Liver (tissue), 9 donors: ENCODE measurements around the gene FRMPD1. TPM values are rescaled to one million over a fixed set of nuclear protein-coding genes. Genes with fewer than 3 reads are reported as not detected.

ENCODE experiments used
- DNase-seq: peaks from one replicate; pipeline ENCODE4 v3.0.0-alpha.2; 2017; ENCODE audit warnings: low spot score
- H3K27ac ChIP-seq, 2 donors: one replicate each; pipeline ENCODE4 v1.7.0; 2013; ENCODE audit warnings: inconsistent platforms in 2 of 2, low read length in 2 of 2, control low read depth in 1 of 2, low read depth in 1 of 2, mild to moderate bottlenecking in 1 of 2
- H3K27me3 ChIP-seq, 4 donors: one replicate each; pipeline versions ENCODE4 v1.6.1 to v1.7.0; 2013; ENCODE audit warnings: low read length in 3 of 4, inconsistent platforms in 1 of 4, mild to moderate bottlenecking in 1 of 4, moderate library complexity in 1 of 4; ENCODE audit not compliant: control insufficient read depth in 4 of 4, insufficient read depth in 4 of 4
- H3K36me3 ChIP-seq, 4 donors: one replicate each; pipeline versions ENCODE4 v1.6.1 to v1.7.0; 2013; ENCODE audit warnings: low read length in 3 of 4, mild to moderate bottlenecking in 3 of 4, low read depth in 1 of 4, moderate library complexity in 1 of 4; ENCODE audit not compliant: control insufficient read depth in 4 of 4, insufficient read depth in 3 of 4
- H3K4me1 ChIP-seq, 4 donors: one replicate each; pipeline versions ENCODE4 v1.6.1 to v1.7.0; 2013; ENCODE audit warnings: low read length in 3 of 4, mild to moderate bottlenecking in 3 of 4, moderate library complexity in 1 of 4; ENCODE audit not compliant: control insufficient read depth in 4 of 4, insufficient read depth in 4 of 4
- H3K4me3 ChIP-seq, 3 donors: one replicate each; pipeline versions ENCODE4 v1.6.1 to v1.7.0; 2013; ENCODE audit warnings: low read length in 3 of 3, control low read depth in 1 of 3, low read depth in 1 of 3, mild to moderate bottlenecking in 1 of 3
- H3K9ac ChIP-seq, 2 donors: one replicate each; pipeline ENCODE4 v1.7.0; 2013; ENCODE audit warnings: low read length in 2 of 2, mild to moderate bottlenecking in 2 of 2, moderate library complexity in 2 of 2, control low read depth in 1 of 2, low read depth in 1 of 2
- H3K9me3 ChIP-seq, 4 donors: one replicate each; pipeline versions ENCODE4 v1.6.1 to v1.7.0; 2013; ENCODE audit warnings: low read length in 3 of 4; ENCODE audit not compliant: control insufficient read depth in 4 of 4
- EGR1 ChIP-seq, 2 donors: IDR thresholded peaks; 2 replicates each; pipeline ENCODE4 v1.6.1; 2016 to 2018; ENCODE audit warnings: antibody characterized with exemption in 2 of 2, low read depth in 2 of 2
- FOXA1 ChIP-seq: IDR thresholded peaks from 2 replicates; pipeline ENCODE4 v1.6.1; 2016; ENCODE audit warnings: antibody characterized with exemption
- FOXA2 ChIP-seq: IDR thresholded peaks from 2 replicates; pipeline ENCODE4 v1.6.1; 2016; ENCODE audit warnings: antibody characterized with exemption
- GABPA ChIP-seq, 2 donors: IDR thresholded peaks in 1 of 2; conservative IDR thresholded peaks in 1 of 2; 2 replicates each; pipeline ENCODE4 v1.6.1; 2016; ENCODE audit warnings: antibody characterized with exemption in 2 of 2, mild to moderate bottlenecking in 1 of 2, moderate library complexity in 1 of 2
- HNF4A ChIP-seq, 2 donors: conservative IDR thresholded peaks; 2 replicates each; pipeline ENCODE4 v1.6.1; 2016; ENCODE audit warnings: antibody characterized with exemption in 2 of 2, mild to moderate bottlenecking in 2 of 2
- HNF4G ChIP-seq: IDR thresholded peaks from 2 replicates; pipeline ENCODE4 v1.6.1; 2016; ENCODE audit warnings: antibody characterized with exemption
- JUND ChIP-seq, 2 donors: IDR thresholded peaks; 2 replicates each; pipeline ENCODE4 v1.6.1; 2016; ENCODE audit warnings: antibody characterized with exemption in 2 of 2
- MAX ChIP-seq: IDR thresholded peaks from 2 replicates; pipeline ENCODE4 v1.6.1; 2016; ENCODE audit warnings: antibody characterized with exemption
- NR2F2 ChIP-seq: IDR thresholded peaks from 2 replicates; pipeline ENCODE4 v1.6.1; 2016; ENCODE audit warnings: antibody characterized with exemption
- RAD21 ChIP-seq, 2 donors: IDR thresholded peaks; 2 replicates each; pipeline ENCODE4 v1.6.1; 2016; ENCODE audit warnings: antibody characterized with exemption in 2 of 2, mild to moderate bottlenecking in 2 of 2
- REST ChIP-seq: IDR thresholded peaks from 2 replicates; pipeline ENCODE4 v1.6.1; 2016; ENCODE audit warnings: antibody characterized with exemption, mild to moderate bottlenecking
- RXRA ChIP-seq, 2 donors: IDR thresholded peaks; 2 replicates each; pipeline ENCODE4 v1.6.1; 2017 to 2018; ENCODE audit warnings: antibody characterized with exemption in 2 of 2, mild to moderate bottlenecking in 1 of 2
- SP1 ChIP-seq: IDR thresholded peaks from 2 replicates; pipeline ENCODE4 v1.6.1; 2018; ENCODE audit warnings: antibody characterized with exemption, mild to moderate bottlenecking
- TAF1 ChIP-seq: conservative IDR thresholded peaks from 2 replicates; pipeline ENCODE4 v1.6.1; 2016; ENCODE audit warnings: antibody characterized with exemption, mild to moderate bottlenecking
- YY1 ChIP-seq: IDR thresholded peaks from 2 replicates; pipeline ENCODE4 v1.6.1; 2016; ENCODE audit warnings: antibody characterized with exemption, mild to moderate bottlenecking
- ZBTB33 ChIP-seq: IDR thresholded peaks from 2 replicates; pipeline ENCODE4 v1.6.1; 2016; ENCODE audit warnings: antibody characterized with exemption
- WGBS: extraction: QIAGEN DNeasy Blood & Tissue Kit; methylation state at CpG from one replicate; pipeline ENCODE4 v1.1.7; 2013; 5-methylcytosine and 5-hydroxymethylcytosine counted together
- polyA plus RNA-seq, 2 donors: library from polyadenylated mRNA; stranded (reverse) in 1 of 2; unstranded in 1 of 2; fragments of 200-250 nt in 1 of 2; fragments of >200 nt in 1 of 2; fragmentation: Nextera tagmentation in 1 of 2; extraction: Ambion mirVana in 1 of 2; gene quantifications; one replicate each; pipeline versions ENCODE4 v1.2.1 to v1.2.3, GENCODE V29; 2013 to 2015
- total RNA-seq, 2 donors: library from RNA; depleted of rRNA; stranded (reverse); fragments of >200 nt; gene quantifications; one replicate each; pipeline ENCODE4 v1.2.3, GENCODE V29; 2014
- TF ChIP-seq, protein P1 (sequence below): fragments of 150-350 bp; IDR thresholded peaks from 2 replicates; pipeline ENCODE4 v1.5.1; 2017; ENCODE audit warnings: improper control_type of control experiment, low read depth, low read length; ENCODE audit not compliant: missing input control
- TF ChIP-seq, protein P2 (sequence below): IDR thresholded peaks from 2 replicates; pipeline ENCODE4 v1.6.1; 2016; ENCODE audit warnings: antibody characterized with exemption
- donor health status: healthy.
- donor health status: healthy.
- donor health status: healthy.
- donor health status: healthy.
- donor health status: healthy.

The FRMPD1 gene
- total and polyA plus RNA-seq, 4 donors = 0.06 to 1.8 (median 0.17) TPM

DNA sequence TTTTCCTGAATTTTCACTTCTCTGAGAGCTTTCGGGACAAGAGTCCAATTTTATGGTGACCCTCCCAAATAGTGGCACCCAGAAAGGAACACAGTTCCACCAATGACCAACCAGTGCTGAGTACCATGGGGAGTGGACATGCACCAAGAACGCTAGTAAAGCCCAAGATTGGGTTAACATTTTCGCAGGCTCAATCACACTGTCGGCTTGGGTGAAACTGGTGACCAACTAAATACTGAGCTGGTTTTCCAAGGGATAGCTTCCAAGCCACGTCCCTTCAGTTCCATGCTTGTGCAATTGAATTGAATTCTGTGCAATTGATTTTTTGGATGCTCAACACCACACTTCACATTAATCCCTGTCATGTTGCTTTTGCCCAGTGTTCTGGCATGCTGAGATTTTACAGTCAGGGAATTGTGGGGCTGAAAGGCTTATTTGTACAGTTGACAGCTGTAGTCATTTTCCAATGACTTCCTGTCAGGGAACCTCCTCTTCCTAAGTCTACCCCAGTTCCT lies 65.3 kb downstream of the FRMPD1 start:
- Histone ChIP-seq H3K27me3 (no peaks in the 10 kb centered on the region), H3K4me1 (peaks cover 3 to 19% (median 15%) of the 10 kb centered on the region in 4 donors), H3K4me3 (no peak overlapping the region), H3K9me3 (no peaks in the 10 kb centered on the region), H3K36me3 (no peaks in the 10 kb centered on the region), H3K9ac (no peak overlapping the region), H3K27ac (no peak overlapping the region)
- TF ChIP-seq REST (no peak), NR2F2 (no peak), RAD21 (IDR thresholded peaks at IDR 0.05) (peak in 1 of 2 donors; percentile 15), FOXA2 (no peak), FOXA1 (no peak), RXRA (IDR thresholded peaks at IDR 0.05) (peak in 1 of 2 donors; percentile 32), HNF4G (no peak), GABPA (IDR thresholded peaks at IDR 0.05 in 1 of 2, conservative IDR thresholded peaks at IDR 0.05 in 1 of 2) (no peak), YY1 (peak; percentile 35), EGR1 (IDR thresholded peaks at IDR 0.05; ENCODE audit: low read depth in 2 of 2) (no peak), HNF4A (conservative IDR thresholded peaks at IDR 0.05) (peak in 1 of 2 donors; percentile 32), TAF1 (no peak), ZBTB33 (no peak), JUND (IDR thresholded peaks at IDR 0.05) (no peak), MAX (no peak), SP1 (peak; percentile 35)
- TF ChIP-seq, protein P1, sequence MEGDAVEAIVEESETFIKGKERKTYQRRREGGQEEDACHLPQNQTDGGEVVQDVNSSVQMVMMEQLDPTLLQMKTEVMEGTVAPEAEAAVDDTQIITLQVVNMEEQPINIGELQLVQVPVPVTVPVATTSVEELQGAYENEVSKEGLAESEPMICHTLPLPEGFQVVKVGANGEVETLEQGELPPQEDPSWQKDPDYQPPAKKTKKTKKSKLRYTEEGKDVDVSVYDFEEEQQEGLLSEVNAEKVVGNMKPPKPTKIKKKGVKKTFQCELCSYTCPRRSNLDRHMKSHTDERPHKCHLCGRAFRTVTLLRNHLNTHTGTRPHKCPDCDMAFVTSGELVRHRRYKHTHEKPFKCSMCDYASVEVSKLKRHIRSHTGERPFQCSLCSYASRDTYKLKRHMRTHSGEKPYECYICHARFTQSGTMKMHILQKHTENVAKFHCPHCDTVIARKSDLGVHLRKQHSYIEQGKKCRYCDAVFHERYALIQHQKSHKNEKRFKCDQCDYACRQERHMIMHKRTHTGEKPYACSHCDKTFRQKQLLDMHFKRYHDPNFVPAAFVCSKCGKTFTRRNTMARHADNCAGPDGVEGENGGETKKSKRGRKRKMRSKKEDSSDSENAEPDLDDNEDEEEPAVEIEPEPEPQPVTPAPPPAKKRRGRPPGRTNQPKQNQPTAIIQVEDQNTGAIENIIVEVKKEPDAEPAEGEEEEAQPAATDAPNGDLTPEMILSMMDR = no peak
- TF ChIP-seq, protein P2, sequence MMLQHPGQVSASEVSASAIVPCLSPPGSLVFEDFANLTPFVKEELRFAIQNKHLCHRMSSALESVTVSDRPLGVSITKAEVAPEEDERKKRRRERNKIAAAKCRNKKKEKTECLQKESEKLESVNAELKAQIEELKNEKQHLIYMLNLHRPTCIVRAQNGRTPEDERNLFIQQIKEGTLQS = no peak
- no peak for DNase-seq
- WGBS = 59% methylated on average over 5 of the region's 5 CpGs
